Brain microvascular endothelial cell (primary cell): Measurements from ENCODE around the gene CD4.

Source experiments
- DNase-seq: peaks from one replicate; pipeline ENCODE4 v3.0.0-alpha.2; 2020
- H3K27ac ChIP-seq: fragments of 250-450 bp; sonication (Bioruptor Pico); 2 replicates; pipeline ENCODE4 v1.5.1; 2020; ENCODE audit warnings: mild to moderate bottlenecking, moderate library complexity
- H3K27me3 ChIP-seq: fragments of 250-450 bp; sonication (Bioruptor Pico); replicated peaks from 2 replicates; pipeline ENCODE4 v1.5.1; 2020; ENCODE audit warnings: mild to moderate bottlenecking
- H3K36me3 ChIP-seq: fragments of 250-450 bp; sonication (Bioruptor Pico); replicated peaks from 2 replicates; pipeline ENCODE4 v1.5.1; 2020; ENCODE audit warnings: mild to moderate bottlenecking
- H3K4me3 ChIP-seq: 2 replicates; pipeline ENCODE4 v1.5.1; 2011; ENCODE audit warnings: low read depth, mild to moderate bottlenecking, control low read depth, low read length, moderate library complexity
- in situ Hi-C: cut with HindIII; loops from 2 replicates; pipeline ENCODE4 v1.10.0; 2017; ENCODE audit warnings: low sequenced_read_pairs, low pct_ligation_motif_present
- TF ChIP-seq, protein P1 (sequence below): IDR thresholded peaks from 2 replicates; pipeline ENCODE4 v1.5.1; 2011; ENCODE audit warnings: low read depth, mild to moderate bottlenecking, moderate library complexity, low read length, control low read depth, inconsistent platforms; ENCODE audit errors: missing control alignments

CD4 gene

DNA sequence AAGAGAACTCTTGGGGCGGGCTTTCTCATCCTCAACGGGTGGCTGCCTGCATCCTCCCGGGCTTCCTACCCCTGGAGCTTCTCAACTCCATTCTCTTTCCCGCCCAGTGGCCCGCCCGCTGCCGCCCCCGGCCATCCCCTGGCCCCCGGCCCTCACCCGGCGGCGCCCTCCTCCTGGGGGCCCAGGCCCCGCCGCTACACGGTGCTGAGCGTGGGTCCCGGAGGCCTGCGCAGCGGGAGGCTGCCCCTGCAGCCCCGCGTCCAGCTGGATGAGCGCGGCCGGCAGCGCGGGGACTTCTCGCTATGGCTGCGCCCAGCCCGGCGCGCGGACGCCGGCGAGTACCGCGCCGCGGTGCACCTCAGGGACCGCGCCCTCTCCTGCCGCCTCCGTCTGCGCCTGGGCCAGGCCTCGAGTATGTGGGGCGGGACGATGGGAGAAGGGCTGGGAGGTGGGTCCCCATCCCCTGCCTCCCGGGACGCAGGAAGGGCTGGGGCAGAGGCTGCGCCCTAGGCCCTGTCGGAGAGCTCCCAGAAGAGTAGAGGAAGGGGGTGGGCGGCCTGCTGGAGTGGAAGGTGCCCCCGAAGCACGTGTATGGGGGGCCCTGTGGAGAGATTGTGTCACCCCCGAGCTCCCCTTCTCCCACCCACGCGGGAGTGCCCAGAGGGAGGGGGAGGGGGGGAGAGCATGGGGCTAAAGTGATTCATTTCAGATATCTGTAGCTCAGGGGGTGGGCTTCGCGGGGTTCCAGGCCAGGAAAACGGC is 15.6 kb upstream of the CD4 start:
- Histone ChIP-seq H3K36me3 (peaks cover 18% of the 10 kb centered on the region), H3K27ac (no peak overlapping the region), H3K4me3 (no peak overlapping the region), H3K27me3 (no peaks in the 10 kb centered on the region)
- no peak for DNase-seq
- in situ Hi-C loops: no loop called here
- TF ChIP-seq, protein P1, sequence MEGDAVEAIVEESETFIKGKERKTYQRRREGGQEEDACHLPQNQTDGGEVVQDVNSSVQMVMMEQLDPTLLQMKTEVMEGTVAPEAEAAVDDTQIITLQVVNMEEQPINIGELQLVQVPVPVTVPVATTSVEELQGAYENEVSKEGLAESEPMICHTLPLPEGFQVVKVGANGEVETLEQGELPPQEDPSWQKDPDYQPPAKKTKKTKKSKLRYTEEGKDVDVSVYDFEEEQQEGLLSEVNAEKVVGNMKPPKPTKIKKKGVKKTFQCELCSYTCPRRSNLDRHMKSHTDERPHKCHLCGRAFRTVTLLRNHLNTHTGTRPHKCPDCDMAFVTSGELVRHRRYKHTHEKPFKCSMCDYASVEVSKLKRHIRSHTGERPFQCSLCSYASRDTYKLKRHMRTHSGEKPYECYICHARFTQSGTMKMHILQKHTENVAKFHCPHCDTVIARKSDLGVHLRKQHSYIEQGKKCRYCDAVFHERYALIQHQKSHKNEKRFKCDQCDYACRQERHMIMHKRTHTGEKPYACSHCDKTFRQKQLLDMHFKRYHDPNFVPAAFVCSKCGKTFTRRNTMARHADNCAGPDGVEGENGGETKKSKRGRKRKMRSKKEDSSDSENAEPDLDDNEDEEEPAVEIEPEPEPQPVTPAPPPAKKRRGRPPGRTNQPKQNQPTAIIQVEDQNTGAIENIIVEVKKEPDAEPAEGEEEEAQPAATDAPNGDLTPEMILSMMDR: no peak

DNA sequence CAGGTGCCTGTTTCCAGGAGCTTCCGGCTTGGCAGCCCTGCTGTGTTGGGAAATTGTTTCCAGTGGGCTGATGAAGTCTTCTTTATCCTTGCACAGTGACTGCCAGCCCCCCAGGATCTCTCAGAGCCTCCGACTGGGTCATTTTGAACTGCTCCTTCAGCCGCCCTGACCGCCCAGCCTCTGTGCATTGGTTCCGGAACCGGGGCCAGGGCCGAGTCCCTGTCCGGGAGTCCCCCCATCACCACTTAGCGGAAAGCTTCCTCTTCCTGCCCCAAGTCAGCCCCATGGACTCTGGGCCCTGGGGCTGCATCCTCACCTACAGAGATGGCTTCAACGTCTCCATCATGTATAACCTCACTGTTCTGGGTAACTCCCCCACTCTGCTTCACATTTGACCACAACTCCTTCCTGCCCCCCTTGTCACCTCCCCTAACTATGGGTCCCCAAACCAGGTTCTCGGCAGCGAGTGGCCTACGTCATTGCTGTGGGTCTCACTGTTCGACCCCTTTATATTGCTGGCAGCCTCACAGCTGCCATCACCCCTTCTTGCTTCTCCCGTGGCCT is 14.7 kb upstream of the CD4 start:
- no peak overlapping the region for H3K27ac ChIP-seq
- in situ Hi-C loops: no loop called here
- no peak overlapping the region for H3K4me3 ChIP-seq
- H3K27me3 ChIP-seq: no peaks in the 10 kb centered on the region
- TF ChIP-seq, protein P1: no peak
- H3K36me3 ChIP-seq: peaks cover 14% of the 10 kb centered on the region
- no peak for DNase-seq

DNA sequence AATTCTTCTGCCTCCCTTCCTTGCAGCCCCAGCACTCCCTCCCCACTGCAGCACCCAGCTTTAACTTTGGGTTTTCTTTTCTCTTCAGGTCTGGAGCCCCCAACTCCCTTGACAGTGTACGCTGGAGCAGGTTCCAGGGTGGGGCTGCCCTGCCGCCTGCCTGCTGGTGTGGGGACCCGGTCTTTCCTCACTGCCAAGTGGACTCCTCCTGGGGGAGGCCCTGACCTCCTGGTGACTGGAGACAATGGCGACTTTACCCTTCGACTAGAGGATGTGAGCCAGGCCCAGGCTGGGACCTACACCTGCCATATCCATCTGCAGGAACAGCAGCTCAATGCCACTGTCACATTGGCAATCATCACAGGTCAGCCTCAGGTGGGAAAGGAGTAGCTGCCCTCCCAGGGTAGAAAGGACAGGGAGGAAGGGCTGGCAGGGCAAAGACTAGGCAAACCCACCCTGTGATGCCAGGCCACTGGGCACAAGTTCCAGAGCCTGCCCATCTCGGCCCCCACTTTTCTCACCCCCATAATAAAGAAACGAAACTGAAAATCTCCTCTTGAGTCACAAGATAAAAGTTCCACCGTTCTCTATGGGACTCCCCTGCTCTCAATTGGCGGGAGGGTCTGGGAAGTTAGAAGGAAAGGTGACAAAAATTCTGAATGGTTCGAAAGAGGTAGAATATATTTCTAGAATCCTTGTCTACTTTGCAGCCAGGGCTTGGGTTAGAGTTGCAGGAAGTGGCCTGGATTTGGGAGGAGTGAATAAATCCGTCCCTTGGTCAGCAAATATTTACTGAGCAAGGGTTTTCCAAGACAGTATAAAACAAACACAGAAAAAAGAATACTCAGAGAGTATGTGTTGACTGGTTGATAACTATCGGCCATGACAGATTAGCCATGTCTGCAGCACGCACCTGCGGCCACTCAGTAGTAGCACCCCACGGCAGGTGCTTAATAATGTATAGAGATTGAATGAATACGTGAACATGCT is 13.8 kb upstream of the CD4 start:
- DNase-seq: no peak
- Histone ChIP-seq H3K36me3 (peaks cover 8% of the 10 kb centered on the region), H3K27me3 (no peaks in the 10 kb centered on the region), H3K4me3 (no peak overlapping the region), H3K27ac (no peak overlapping the region)
- in situ Hi-C loops: no loop called here
- TF ChIP-seq, protein P1: no peak

DNA sequence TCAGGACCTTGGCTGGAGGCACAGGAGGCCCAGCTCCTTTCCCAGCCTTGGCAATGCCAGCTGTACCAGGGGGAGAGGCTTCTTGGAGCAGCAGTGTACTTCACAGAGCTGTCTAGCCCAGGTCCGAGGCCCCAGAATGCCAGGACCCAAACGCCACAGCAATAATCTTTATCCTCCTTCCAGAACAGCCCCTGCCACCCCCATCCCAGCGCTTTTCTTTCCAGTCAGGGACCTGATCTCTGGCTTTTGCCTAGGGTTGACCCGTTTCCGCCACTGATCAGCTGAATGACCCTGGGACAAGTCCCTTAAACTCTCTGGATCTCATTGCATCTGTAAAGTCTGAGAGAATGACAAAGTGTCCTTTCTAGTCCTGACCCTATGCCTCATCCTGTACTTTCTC is 11.9 kb upstream of the CD4 start:
- H3K36me3 ChIP-seq: no peaks in the 10 kb centered on the region
- in situ Hi-C loops: no loop called here
- TF ChIP-seq, protein P1: no peak
- H3K27ac ChIP-seq: no peak overlapping the region
- no peaks in the 10 kb centered on the region for H3K27me3 ChIP-seq
- DNase-seq: no peak
- no peak overlapping the region for H3K4me3 ChIP-seq

DNA sequence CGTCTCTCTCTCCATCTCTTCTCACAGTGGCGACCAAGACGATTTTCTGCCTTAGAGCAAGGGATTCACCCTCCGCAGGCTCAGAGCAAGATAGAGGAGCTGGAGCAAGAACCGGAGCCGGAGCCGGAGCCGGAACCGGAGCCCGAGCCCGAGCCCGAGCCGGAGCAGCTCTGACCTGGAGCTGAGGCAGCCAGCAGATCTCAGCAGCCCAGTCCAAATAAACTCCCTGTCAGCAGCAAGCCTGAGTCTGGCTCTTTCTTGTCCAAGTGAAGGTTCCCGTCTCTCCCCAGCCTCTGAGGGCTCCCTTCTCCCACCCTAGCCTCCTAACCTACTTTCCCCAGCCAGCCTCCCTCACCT is 11.1 kb upstream of the CD4 start:
- in situ Hi-C loops: no loop called here
- no peak for DNase-seq
- H3K36me3 ChIP-seq: no peaks in the 10 kb centered on the region
- H3K27ac ChIP-seq: no peak overlapping the region
- TF ChIP-seq, protein P1: no peak
- no peaks in the 10 kb centered on the region for H3K27me3 ChIP-seq
- peak overlapping the region; percentile 5 for H3K4me3 ChIP-seq
